ENCODE measurements around the gene MALT1.

MALT1 gene

DNA sequence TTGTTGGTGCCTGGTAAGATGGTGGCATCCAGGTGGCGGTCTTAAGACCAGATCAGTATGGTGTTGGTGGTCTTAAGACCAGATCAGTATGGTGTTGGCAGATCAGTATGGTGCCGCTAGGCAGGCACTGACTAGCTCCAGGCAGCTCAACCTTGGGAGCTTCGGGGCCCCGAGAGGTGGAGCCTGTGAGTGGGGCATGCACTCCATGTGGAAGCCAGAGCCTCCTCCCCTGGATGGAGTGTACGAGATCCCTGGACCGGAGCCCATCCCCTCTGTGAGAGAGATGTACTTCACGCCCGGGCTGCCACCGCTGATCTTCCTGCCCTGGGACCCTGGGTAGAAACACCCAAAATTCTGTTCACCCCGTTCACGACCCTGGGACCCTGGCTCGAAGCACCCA, 19.0 kb downstream of the MALT1 start:
- DNase-seq (ENCODE audit: extremely low read depth in 1 of 2, low read depth in 1 of 2): no peak

GRCh38 chr18:58691256-58691655, 20.0 kb downstream of the MALT1 start:
- DNase-seq (ENCODE audit: extremely low read depth in 1 of 2, low read depth in 1 of 2): no peak

DNA sequence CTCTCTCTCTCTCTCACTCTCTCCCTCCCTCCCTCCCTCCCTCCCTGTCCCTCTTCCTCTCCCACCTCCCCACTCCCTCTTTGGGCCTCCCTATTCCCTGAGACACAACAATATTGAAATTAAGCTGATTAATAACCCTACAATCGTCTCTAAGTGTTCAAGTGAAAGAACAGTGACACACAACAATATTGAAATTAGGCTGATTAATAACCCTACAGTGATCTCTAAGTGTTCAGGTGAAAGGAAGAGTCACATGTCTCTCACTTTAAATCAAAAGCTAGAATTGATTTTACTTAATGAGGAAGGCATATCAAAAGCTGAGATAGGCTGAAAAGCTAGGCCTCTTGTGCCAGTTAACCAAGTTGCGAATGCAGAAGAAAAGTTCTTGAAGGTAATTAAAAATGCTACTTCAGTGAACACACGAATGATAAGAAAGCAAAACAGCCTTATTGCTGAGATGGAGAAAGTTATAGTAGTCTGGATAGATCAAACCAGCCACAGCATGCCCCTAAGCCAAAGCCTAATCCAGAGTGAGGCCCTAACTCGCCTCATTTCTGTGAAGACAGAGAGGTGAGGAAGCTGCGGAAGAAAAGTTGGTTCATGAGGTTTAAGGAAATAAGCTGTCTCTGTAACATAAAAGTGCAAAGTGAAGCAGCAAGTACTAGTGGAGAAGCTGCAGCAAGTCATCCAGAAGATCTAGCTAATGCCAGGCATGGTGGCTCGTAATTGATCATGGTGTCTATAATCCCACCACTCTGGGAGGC, 21.3 kb downstream of the MALT1 start:
- DNase-seq (ENCODE audit: extremely low read depth in 1 of 2, low read depth in 1 of 2): no peak

GRCh38 chr18:58694221-58694620, 23.0 kb downstream of the MALT1 start:
- no peak for DNase-seq (ENCODE audit: extremely low read depth in 1 of 2, low read depth in 1 of 2)

- DNase-seq (ENCODE audit: extremely low read depth in 1 of 2, low read depth in 1 of 2): no peak
These were observed 23.6 kb downstream of the MALT1 start for GRCh38 chr18:58694720-58695468.

- DNase-seq (ENCODE audit: extremely low read depth in 1 of 2, low read depth in 1 of 2): no peak
These were observed 24.5 kb downstream of the MALT1 start for GRCh38 chr18:58695772-58696171.

- no peak for DNase-seq (ENCODE audit: extremely low read depth in 1 of 2, low read depth in 1 of 2)
These were observed 25.9 kb downstream of the MALT1 start for GRCh38 chr18:58697146-58697545.

- DNase-seq (ENCODE audit: extremely low read depth in 1 of 2, low read depth in 1 of 2): no peak
These were observed 27.5 kb downstream of the MALT1 start for GRCh38 chr18:58698701-58699193.

- DNase-seq (ENCODE audit: extremely low read depth in 1 of 2, low read depth in 1 of 2): no peak
These were observed 28.3 kb downstream of the MALT1 start for GRCh38 chr18:58699551-58699950.

DNA sequence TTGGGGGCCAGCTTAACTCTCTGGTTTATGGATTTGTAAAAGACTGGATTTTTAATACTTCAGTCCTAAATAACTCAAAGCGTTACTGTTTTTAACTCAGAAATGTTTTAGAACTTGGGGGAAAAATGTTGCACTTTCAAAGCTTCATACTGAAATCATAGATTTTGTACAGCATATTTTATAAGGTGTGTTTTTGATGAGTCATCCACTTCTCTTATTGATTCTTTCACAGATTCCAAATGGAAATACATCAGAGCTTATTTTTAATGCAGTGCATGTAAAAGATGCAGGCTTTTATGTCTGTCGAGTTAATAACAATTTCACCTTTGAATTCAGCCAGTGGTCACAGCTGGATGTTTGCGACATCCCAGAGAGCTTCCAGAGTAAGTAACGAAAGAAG, 28.9 kb downstream of the MALT1 start:
- DNase-seq (ENCODE audit: extremely low read depth in 1 of 2, low read depth in 1 of 2): no peak

DNA sequence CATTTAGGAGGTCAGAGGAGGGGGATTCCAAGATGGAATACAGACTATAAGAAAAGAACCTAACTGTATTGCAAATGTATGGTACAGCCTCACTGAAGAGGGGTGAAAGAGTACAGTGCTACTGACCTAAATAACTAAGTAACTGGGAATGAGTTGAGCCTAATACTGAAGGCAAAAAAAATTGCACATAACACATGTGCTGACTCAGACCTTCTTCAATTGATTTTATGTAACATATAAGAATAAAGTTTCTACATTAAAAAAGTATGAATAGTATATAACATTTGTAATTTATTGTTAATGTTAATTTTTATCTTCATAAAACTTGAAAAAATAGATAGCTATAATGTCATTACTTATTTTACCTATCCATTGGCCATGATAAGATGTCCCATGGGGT, 41.7 kb downstream of the MALT1 start:
- DNase-seq (ENCODE audit: extremely low read depth in 1 of 2, low read depth in 1 of 2): no peak

DNA sequence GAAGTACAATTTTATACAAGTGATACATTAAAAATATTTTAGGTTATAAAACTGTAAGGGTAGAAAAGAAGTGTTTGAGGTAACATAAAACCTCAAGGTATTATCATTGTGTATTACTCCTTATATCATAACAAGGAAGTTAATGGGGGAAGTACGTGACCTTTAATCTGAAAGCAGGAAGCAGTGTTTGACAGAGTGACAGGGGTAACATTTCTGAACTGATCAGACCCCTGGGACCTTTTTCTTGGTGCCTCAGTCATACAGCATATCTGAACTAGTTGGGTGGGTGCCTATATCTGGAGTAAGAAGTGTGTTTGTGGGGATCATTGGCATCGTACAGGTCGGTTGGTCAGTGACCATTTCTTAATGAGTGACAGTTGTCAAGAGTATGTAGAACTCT, 43.0 kb downstream of the MALT1 start:
- DNase-seq (ENCODE audit: extremely low read depth in 1 of 2, low read depth in 1 of 2): no peak

GRCh38 chr18:58714821-58715220, 43.6 kb downstream of the MALT1 start:
- DNase-seq (ENCODE audit: extremely low read depth in 1 of 2, low read depth in 1 of 2): no peak

DNA sequence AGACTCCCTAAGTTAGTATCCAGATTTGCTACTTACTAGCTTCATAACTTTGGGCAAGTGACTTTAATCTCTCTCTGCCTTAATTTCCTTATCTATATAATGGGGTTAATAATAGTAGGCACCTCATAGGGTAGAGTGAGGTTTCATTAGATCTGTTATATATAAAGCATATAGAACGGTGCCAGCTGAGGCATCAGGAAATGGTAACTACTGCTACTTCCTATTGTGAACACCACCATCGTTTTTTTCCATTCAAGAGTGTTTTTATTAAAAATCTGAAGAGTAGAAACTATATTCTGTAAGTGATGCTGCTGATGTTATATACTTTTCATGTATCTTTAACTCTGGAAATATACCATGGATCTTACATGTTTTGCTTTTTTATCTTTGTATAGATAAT, 44.3 kb downstream of the MALT1 start:
- DNase-seq (ENCODE audit: extremely low read depth in 1 of 2, low read depth in 1 of 2): no peak

- DNase-seq (ENCODE audit: extremely low read depth in 1 of 2, low read depth in 1 of 2): no peak
These were observed 44.9 kb downstream of the MALT1 start for GRCh38 chr18:58716060-58716756.

- no peak for DNase-seq (ENCODE audit: extremely low read depth in 1 of 2, low read depth in 1 of 2)
These were observed 50.4 kb downstream of the MALT1 start for GRCh38 chr18:58721566-58722239.

DNA sequence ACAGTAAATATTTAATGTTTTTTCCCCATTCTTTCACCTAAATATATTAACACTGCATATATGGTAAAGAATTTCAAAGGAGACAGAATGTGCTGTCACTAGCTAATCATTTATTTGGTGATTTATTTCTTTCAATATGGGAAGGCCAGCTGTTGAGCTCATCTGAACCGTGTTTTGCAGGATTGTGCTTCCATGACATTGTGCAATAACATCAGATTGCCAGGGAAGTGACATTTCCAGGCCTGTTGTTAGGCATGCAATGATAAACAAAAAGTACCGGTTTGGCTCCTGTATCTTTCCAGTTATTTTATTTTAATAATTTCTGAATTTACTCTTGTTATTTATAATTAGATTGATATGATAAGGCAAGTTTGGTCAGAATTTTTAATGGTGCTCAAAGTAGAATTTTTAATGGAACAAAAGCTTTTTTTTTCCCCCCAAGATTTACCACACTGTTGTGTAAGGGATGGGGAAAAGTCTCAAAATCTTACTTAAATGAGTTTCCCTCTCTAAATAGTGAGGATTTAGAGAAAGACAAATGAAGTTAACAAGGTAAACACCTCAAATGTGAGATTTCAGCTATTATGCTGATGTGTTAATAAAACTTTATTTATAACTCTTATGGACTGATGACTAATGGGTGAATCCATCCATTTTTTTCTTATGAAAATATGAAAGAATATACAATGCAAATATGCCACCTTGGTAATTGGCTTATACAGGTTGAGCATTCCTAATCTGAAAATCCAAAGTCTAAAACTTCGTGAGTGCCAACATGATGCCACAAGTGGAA, 52.7 kb downstream of the MALT1 start:
- no peak for DNase-seq (ENCODE audit: extremely low read depth in 1 of 2, low read depth in 1 of 2)

DNA sequence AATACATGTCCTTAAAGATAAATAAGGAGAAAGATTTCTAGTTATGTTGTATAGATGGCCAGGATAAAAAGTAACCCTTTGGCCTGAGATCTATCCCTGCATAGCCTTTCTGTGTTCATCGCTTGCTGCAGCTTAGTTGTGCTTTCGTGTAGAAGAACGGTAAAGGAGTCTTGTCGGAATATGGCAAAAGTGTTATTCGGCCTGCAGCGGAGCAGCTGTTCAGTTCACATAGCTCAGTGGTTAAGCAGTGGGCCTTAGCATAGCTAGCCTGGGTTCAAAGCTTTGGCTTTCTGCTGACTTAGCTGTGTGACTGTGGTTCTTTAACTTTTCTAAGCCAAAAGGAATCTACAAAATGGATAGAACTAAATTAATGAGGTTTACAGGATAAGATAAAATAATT, 55.4 kb downstream of the MALT1 start:
- no peak for DNase-seq (ENCODE audit: extremely low read depth in 1 of 2, low read depth in 1 of 2)

- DNase-seq (ENCODE audit: extremely low read depth in 1 of 2, low read depth in 1 of 2): no peak
These were observed 56.7 kb downstream of the MALT1 start for GRCh38 chr18:58727776-58728500.

DNA sequence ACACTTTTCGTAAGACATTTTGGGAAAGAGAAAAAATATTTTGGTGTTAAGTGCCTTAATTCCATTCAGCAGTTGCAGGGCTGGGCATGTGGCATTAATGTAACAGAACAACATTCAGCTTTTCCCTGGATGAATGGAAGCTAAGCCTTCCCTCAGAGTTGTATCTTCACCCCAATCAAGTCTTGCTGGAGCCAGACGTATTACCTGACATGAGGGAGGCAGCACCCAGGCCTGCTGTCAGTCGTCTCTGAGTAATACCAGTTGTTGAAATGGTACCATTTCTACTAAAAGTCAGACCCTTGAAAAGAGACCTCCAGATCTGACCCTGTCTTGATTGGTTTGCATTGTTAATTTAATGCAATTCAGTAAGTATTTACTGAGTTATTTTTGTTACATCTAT, 57.5 kb downstream of the MALT1 start:
- DNase-seq (ENCODE audit: extremely low read depth in 1 of 2, low read depth in 1 of 2): no peak

All from activated CD8-positive, alpha-beta memory T cell treated with anti-CD3 and anti-CD28 coated beads for 1 hour (primary cell).